Gastrocnemius medialis (tissue), 4 donors: ENCODE results near the gene DUT. TPM values are rescaled to one million over a fixed set of nuclear protein-coding genes. Genes with fewer than 3 reads are reported as not detected.

Experiments
- ATAC-seq, 2 donors: fragments of 150-250 bp; one replicate each; pipeline ENCODE4 v1.9.1; 2016
- DNase-seq, 2 donors: peaks; one replicate each; pipeline ENCODE4 v3.0.0-alpha.2; 2019
- H3K27ac ChIP-seq, 4 donors: fragments of 200-600 bp; sonication (generic); 1 replicate in 1 of 4; 2 replicates in 3 of 4; pipeline ENCODE4 v1.5.1; 2016 to 2018; ENCODE audit warnings: mild to moderate bottlenecking in 2 of 4, moderate library complexity in 1 of 4
- H3K27me3 ChIP-seq, 3 donors: fragments of 200-600 bp; sonication (generic) in 2 of 3; 1 replicate in 1 of 3; 2 replicates in 2 of 3; pipeline versions ENCODE4 v1.5.1 to v1.6.0; 2016 to 2019; ENCODE audit warnings: mild to moderate bottlenecking in 1 of 3, moderate library complexity in 1 of 3
- H3K36me3 ChIP-seq, 2 donors: fragments of 200-600 bp; sonication (generic) in 1 of 2; one replicate each; pipeline ENCODE4 v1.5.1; 2017 to 2018
- H3K4me1 ChIP-seq, 2 donors: fragments of 200-600 bp; sonication (generic) in 1 of 2; one replicate each; pipeline ENCODE4 v1.5.1; 2016 to 2017; ENCODE audit warnings: mild to moderate bottlenecking in 2 of 2
- H3K4me3 ChIP-seq, 4 donors: fragments of 200-600 bp; sonication (generic) in 3 of 4; 1 replicate in 1 of 4; 2 replicates in 3 of 4; pipeline ENCODE4 v1.5.1; 2016 to 2019; ENCODE audit warnings: mild to moderate bottlenecking in 2 of 4
- H3K9me3 ChIP-seq, 3 donors: fragments of 200-600 bp; sonication (generic) in 2 of 3; 1 replicate in 1 of 3; 2 replicates in 2 of 3; pipeline ENCODE4 v1.5.1; 2016 to 2019
- CTCF ChIP-seq, 5 experiments: fragments of 450-650 bp in 3 of 5; fragments of 200-600 bp in 2 of 5; sonication (generic) in 2 of 5; IDR thresholded peaks in 4 of 5; conservative IDR thresholded peaks in 1 of 5; 1 replicate in 4 of 5; 2 replicates in 1 of 5; pipeline ENCODE4 v1.5.1; 2016 to 2019; ENCODE audit warnings: antibody characterized with exemption in 5 of 5, mild to moderate bottlenecking in 3 of 5, moderate library complexity in 3 of 5
- POLR2A ChIP-seq, 2 donors: fragments of 450-650 bp; IDR thresholded peaks; one replicate each; pipeline ENCODE4 v1.6.1; 2017; ENCODE audit warnings: antibody characterized with exemption in 2 of 2, mild to moderate bottlenecking in 2 of 2, moderate library complexity in 2 of 2
- in situ Hi-C, 4 donors: fragments of 200-750 bp; cut with MboI; loops; one replicate each; pipeline versions ENCODE4 v1.15.0 to v1.8.0; 2017; ENCODE audit warnings: low sequenced_read_pairs in 4 of 4
- intact Hi-C: fragments of 100-400 bp; cut with DNase I; formaldehyde crosslinking; loops from one replicate; pipeline ENCODE4 v1.15.1; 2023; ENCODE audit warnings: low total_unique reads
- total RNA-seq, 4 donors: library from RNA; depleted of rRNA; stranded (reverse); fragments of >200 nt; gene quantifications; one replicate each; pipeline versions ENCODE4 v1.1.0 to v1.2.3, GENCODE V29; 2016

DUT gene
- total RNA-seq, 4 donors from 2014 or later = 40.0 to 73.0 (median 45.0) TPM

DNA sequence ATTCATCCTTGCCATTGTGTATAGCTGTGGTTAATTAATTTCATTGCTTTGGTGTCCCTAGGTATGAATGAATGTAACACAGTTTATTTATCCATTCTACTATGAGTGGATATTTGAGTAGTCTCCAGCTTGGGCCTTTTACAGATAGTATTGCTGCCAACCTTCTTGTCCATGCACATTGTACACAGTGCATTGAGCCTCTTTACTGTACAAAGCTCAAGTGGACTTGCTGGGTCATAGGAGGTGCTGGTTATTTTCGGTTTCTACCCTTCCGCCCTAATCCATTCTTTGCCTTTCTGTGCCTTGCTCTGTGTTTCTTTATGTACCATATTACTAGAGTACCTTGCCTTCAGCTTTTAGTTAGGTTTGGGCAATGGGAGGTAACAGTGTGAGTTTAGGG is 60.7 kb downstream of the DUT start:
- H3K27ac ChIP-seq = peak overlapping the region; percentile 58 to 75 (median 70)
- in situ Hi-C loops (no loop called here), intact Hi-C loops (loop anchor here (10.0 kb wide), 1 partner anchor 253 kb away; the partner anchor contains the start of gene FBN1)
- H3K4me1 ChIP-seq = peaks cover 10 to 26% of the 10 kb centered on the region in 2 donors
- TF ChIP-seq POLR2A (IDR thresholded peaks at IDR 0.05) = no peak
- no peak for TF ChIP-seq CTCF (IDR thresholded peaks at IDR 0.05 in 4 of 5, conservative IDR thresholded peaks at IDR 0.05 in 1 of 5)
- no peaks in the 10 kb centered on the region for H3K27me3 ChIP-seq
- no peak overlapping the region for H3K4me3 ChIP-seq
- ATAC-seq (no peak), DNase-seq (no peak)
- H3K36me3 ChIP-seq = no peaks in the 10 kb centered on the region
- no peaks in the 10 kb centered on the region for H3K9me3 ChIP-seq

DNA sequence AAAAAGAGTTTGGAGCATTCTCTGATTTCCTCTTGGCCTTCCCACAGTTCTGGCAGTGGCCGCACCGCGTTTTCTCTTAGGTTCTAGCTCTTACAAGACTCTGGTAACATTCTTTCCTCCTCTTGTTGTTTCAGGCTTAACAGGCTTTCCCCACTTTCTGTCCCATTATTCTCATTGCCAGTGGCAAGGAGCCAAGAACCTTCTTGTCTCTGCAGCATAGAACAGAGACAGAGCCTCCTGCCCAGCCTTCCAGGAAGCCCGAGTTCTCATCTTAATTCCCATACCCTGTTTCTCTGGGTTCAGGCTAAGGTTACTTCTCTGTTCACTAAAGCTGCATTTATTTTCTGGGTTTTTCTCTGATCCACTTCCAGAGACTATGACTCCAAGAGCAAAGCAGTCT is 61.1 kb downstream of the DUT start:
- Histone ChIP-seq H3K27me3 (no peaks in the 10 kb centered on the region), H3K4me3 (no peak overlapping the region), H3K27ac (peak overlapping the region; percentile 58 to 75 (median 70)), H3K9me3 (no peaks in the 10 kb centered on the region), H3K4me1 (peaks cover 10 to 26% of the 10 kb centered on the region in 2 donors), H3K36me3 (no peaks in the 10 kb centered on the region)
- ATAC-seq (peak; percentile 36 to 47), DNase-seq (peak; percentile 57 to 66)
- in situ Hi-C loops (no loop called here), intact Hi-C loops (loop anchor here (10.0 kb wide), 1 partner anchor 252 kb away; the partner anchor contains the start of gene FBN1)
- TF ChIP-seq POLR2A (IDR thresholded peaks at IDR 0.05) (no peak), CTCF (IDR thresholded peaks at IDR 0.05 in 4 of 5, conservative IDR thresholded peaks at IDR 0.05 in 1 of 5) (no peak)

Other genes starting within 250 kb of the DUT start
- gene SLC24A5, start 210.4 kb upstream of the DUT start, total RNA-seq = not detected
- 1 to 10 TPM in 2 of 4 donors, under 1 TPM in 2; 0.29 to 4.9 (median 1.9) TPM for gene MYEF2, start 153.1 kb upstream of the DUT start, total RNA-seq
- not detected for gene CTXN2, start 139.8 kb upstream of the DUT start, total RNA-seq
- gene SLC12A1, start 125.1 kb upstream of the DUT start, total RNA-seq = not detected